Kidney epithelial cell (primary cell): ENCODE data around the gene SPAG9. TPM values are rescaled to one million over a fixed set of nuclear protein-coding genes. Genes with fewer than 3 reads are reported as not detected.
"Not testable (repeated sequence)": the region's sequence is repeated elsewhere in the genome, so short reads cannot be mapped to it uniquely, and the experiment has no call there.

ENCODE experiments used
- DNase-seq: peaks from one replicate; pipeline ENCODE4 v3.0.0-alpha.2; 2010; ENCODE audit warnings: low read depth
- H3K27me3 ChIP-seq: 2 replicates; pipeline ENCODE4 v1.6.0; 2011; ENCODE audit warnings: low read length; ENCODE audit not compliant: control insufficient read depth, insufficient read depth
- H3K36me3 ChIP-seq: 2 replicates; pipeline ENCODE4 v1.5.1; 2011; ENCODE audit warnings: low read length; ENCODE audit not compliant: control insufficient read depth, insufficient read depth
- H3K4me3 ChIP-seq: 2 replicates; pipeline ENCODE4 v1.5.1; 2011; ENCODE audit warnings: low read depth, mild to moderate bottlenecking, control low read depth, low read length
- total RNA-seq: library from RNA; depleted of rRNA; stranded (reverse); fragments of >200 nt; gene quantifications from 2 replicates; pipeline ENCODE4 v1.2.3, GENCODE V29; 2015
- TF ChIP-seq, protein P1 (sequence below): IDR thresholded peaks from 2 replicates; pipeline ENCODE4 v1.5.1; 2011; ENCODE audit warnings: mild to moderate bottlenecking, moderate library complexity, low read length, control low read depth, inconsistent platforms; ENCODE audit not compliant: insufficient read depth, poor library complexity, severe bottlenecking

SPAG9 gene
- total RNA-seq, 1 donor from 2014 or later = 85.5 TPM

DNA sequence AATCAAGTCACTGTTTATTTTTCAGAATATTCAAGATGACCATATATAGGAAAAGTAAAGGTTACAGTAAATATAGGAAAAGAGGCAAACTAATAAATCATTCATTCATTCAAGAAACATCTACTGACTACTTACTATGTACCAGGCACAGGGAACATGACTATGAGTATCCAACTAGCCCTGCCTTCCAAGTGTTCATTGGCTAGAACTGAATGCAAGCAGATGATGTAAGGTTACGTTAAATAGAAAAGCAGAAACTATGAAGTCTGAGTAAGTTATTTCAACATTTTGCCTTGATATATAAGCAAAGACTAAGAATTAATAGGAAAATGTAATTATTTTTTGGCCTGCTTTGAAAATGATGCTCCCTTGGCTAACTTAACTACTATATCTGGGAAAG, 36.7 kb downstream of the SPAG9 start:
- no peak for DNase-seq
- Histone ChIP-seq H3K27me3 (no peaks in the 10 kb centered on the region), H3K36me3 (no peaks in the 10 kb centered on the region), H3K4me3 (no peak overlapping the region)
- TF ChIP-seq, protein P1, sequence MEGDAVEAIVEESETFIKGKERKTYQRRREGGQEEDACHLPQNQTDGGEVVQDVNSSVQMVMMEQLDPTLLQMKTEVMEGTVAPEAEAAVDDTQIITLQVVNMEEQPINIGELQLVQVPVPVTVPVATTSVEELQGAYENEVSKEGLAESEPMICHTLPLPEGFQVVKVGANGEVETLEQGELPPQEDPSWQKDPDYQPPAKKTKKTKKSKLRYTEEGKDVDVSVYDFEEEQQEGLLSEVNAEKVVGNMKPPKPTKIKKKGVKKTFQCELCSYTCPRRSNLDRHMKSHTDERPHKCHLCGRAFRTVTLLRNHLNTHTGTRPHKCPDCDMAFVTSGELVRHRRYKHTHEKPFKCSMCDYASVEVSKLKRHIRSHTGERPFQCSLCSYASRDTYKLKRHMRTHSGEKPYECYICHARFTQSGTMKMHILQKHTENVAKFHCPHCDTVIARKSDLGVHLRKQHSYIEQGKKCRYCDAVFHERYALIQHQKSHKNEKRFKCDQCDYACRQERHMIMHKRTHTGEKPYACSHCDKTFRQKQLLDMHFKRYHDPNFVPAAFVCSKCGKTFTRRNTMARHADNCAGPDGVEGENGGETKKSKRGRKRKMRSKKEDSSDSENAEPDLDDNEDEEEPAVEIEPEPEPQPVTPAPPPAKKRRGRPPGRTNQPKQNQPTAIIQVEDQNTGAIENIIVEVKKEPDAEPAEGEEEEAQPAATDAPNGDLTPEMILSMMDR = no peak

DNA sequence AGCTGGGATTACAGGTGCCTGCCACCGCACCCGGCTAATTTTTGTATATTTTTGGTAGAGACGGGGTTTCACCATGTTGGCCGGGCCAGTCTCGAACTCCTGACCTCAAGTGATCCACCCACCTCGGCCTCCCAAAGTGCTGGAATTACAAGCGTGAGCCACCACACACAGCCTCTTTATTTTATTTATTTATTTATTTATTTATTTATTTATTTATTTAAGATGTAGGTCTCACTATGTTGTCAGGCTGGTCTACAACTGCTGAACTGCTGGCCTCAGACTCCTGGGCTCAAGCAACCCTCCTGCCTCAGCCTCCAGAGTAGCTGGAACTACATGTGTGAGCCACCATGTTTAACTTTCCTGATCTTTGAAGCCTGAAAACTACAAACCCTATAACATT, 37.3 kb downstream of the SPAG9 start:
- not testable (repeated sequence) for H3K4me3 ChIP-seq, H3K27me3 ChIP-seq, DNase-seq, H3K36me3 ChIP-seq

DNA sequence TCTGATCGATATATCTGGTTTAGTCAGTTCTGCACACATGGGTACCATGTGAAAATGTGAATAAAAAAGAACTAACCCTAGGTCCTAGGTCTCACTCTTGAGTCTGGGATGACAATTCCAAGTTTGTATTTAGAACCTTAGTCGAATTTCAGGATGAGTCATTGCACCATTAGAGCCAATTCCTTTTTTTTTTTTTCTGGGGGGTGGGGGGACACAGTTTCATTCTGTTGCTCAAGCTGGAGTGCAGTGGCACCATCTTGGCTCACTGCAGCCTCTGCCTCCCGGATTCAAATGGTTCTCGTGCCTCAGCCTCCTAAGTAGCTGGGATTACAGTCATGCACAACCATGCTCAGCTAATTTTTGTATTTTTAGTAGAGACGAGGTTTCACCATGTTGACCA, 41.6 kb downstream of the SPAG9 start:
- TF ChIP-seq, protein P1 = no peak
- no peaks in the 10 kb centered on the region for H3K36me3 ChIP-seq
- H3K4me3 ChIP-seq = no peak overlapping the region
- no peak for DNase-seq
- H3K27me3 ChIP-seq = no peaks in the 10 kb centered on the region

DNA sequence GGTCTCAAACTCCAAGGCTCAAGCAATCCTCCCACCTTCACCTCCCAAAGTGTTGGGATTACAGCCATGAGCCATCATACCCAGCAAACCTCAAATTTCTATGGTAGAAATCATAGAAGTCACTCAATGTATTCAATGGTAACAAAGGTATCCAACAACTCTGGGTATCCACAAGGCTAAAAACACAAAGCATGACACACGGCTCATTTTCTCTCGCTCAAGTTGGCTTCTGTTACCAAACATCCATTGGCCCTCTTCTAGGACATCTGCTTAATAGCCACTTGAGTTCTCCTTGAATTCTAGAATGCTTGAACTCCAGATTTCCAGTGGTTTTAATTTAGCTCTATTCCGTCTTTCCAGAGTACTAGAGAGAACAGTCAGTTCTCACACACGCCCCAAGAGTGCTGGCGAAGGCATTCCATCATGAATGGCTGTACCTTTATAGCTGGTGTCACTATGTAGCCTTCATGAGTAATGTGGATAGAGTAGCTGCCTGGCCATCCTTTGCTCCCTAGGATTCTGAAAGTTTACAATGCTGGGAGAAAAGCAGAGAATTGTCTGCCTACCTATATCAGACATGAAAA, 42.6 kb downstream of the SPAG9 start:
- Histone ChIP-seq H3K36me3 (no peaks in the 10 kb centered on the region), H3K4me3 (no peak overlapping the region), H3K27me3 (no peaks in the 10 kb centered on the region)
- no peak for DNase-seq
- TF ChIP-seq, protein P1 = no peak

DNA sequence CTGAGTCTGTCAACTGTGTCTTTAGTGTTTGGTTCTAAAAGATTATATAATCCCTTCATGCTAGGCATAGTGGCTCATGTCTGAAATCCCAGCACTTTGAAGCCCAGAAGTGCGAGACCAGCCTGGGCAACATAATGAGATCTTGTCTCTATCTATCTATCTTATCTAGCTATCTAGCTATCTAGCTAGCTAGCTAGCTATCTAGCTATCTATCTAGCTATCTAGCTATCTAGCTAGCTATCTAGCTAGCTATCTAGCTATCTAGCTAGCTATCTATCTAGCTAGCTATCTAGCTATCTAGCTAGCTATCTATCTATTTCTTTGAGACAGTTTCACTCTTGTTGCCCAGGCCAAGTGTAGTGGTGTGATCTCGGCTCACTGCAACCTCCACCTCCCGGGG, 43.8 kb downstream of the SPAG9 start:
- Histone ChIP-seq H3K36me3 (no peaks in the 10 kb centered on the region), H3K27me3 (no peaks in the 10 kb centered on the region), H3K4me3 (no peak overlapping the region)
- DNase-seq = no peak
- TF ChIP-seq, protein P1 = no peak

DNA sequence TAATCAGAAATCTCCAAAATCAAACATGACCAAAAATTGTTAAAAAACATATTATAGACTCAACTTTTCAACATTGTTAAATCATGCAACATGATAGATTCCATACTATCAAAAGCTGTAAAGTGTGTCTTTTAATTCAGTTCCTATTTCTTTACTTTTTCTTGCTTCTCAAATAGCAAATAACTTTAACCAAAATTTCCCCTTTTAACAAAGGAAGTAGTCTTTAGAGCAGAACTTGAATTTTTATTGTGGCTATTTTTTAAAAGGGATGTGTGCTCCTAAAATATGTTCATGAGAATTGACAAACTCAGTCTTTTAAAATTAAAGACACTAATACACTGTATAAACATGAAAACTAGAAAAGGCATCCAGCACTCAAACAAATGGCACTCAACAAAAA, 49.1 kb downstream of the SPAG9 start:
- Histone ChIP-seq H3K36me3 (no peaks in the 10 kb centered on the region), H3K4me3 (no peak overlapping the region), H3K27me3 (no peaks in the 10 kb centered on the region)
- no peak for DNase-seq
- TF ChIP-seq, protein P1 = no peak
